Thyroid gland (tissue), 4 donors: ENCODE measurements around the gene DHX16. TPM values are rescaled to one million over a fixed set of nuclear protein-coding genes. Genes with fewer than 3 reads are reported as not detected.

Source experiments
- DNase-seq, 2 donors: peaks; one replicate each; pipeline ENCODE4 v3.0.0-alpha.2; 2019
- H3K27ac ChIP-seq, 3 donors: fragments of 200-600 bp; sonication (generic); 1 replicate in 2 of 3; 2 replicates in 1 of 3; pipeline ENCODE4 v1.5.1; 2016 to 2019; ENCODE audit warnings: mild to moderate bottlenecking in 1 of 3, moderate library complexity in 1 of 3
- H3K27me3 ChIP-seq: fragments of 200-600 bp; sonication (generic); one replicate; pipeline ENCODE4 v1.5.1; 2019
- H3K36me3 ChIP-seq, 2 donors: fragments of 200-600 bp; sonication (generic); one replicate each; pipeline ENCODE4 v1.5.1; 2016 to 2019
- H3K4me1 ChIP-seq, 2 donors: fragments of 200-600 bp; sonication (generic); one replicate each; pipeline ENCODE4 v1.5.1; 2017 to 2019
- H3K4me3 ChIP-seq, 3 donors: fragments of 200-600 bp; sonication (generic); replicated peaks in 1 of 3; 1 replicate in 2 of 3; 2 replicates in 1 of 3; pipeline ENCODE4 v1.5.1; 2016; ENCODE audit warnings: mild to moderate bottlenecking in 1 of 3
- H3K9me3 ChIP-seq: fragments of 200-600 bp; sonication (generic); one replicate; pipeline ENCODE4 v1.5.1; 2017
- CTCF ChIP-seq, 6 experiments: fragments of 200-600 bp in 3 of 6; fragments of 450-650 bp in 3 of 6; sonication (generic) in 3 of 6; IDR thresholded peaks; one replicate each; pipeline ENCODE4 v1.5.1; 2016 to 2019; ENCODE audit warnings: antibody characterized with exemption in 6 of 6, mild to moderate bottlenecking in 2 of 6, inconsistent platforms in 1 of 6, moderate library complexity in 1 of 6
- POLR2A ChIP-seq, 2 donors: fragments of 450-650 bp; IDR thresholded peaks; one replicate each; pipeline ENCODE4 v1.6.1; 2017; ENCODE audit warnings: antibody characterized with exemption in 2 of 2, mild to moderate bottlenecking in 2 of 2, moderate library complexity in 1 of 2
- WGBS, 2 donors: methylation state at CpG; one replicate each; pipeline ENCODE4 v1.1.5; 2017; 5-methylcytosine and 5-hydroxymethylcytosine counted together
- intact Hi-C: fragments of 100-400 bp; cut with DNase I; formaldehyde crosslinking; loops from one replicate; pipeline ENCODE4 v1.15.1; 2023
- total RNA-seq, 4 donors: library from RNA; depleted of rRNA; stranded (reverse); fragments of >200 nt; gene quantifications; one replicate each; pipeline ENCODE4 v1.2.3, GENCODE V29; 2016

Gene DHX16
- total RNA-seq, 4 donors from 2014 or later = 25.6 to 38.8 (median 28.2) TPM

GRCh38 chr6:30683183-30683979 lies 10.6 kb upstream of the DHX16 start:
- WGBS, 2 donors = 40 to 42% methylated on average over 7 of the region's 7 CpGs

GRCh38 chr6:30682143-30683117 lies 9.6 kb upstream of the DHX16 start:
- no peaks in the 10 kb centered on the region for H3K27me3 ChIP-seq
- H3K9me3 ChIP-seq = no peaks in the 10 kb centered on the region
- peak overlapping the region in 1 of 3 donors; percentile 81 for H3K4me3 ChIP-seq
- peaks cover 0 to 3% of the 10 kb centered on the region in 2 donors for H3K36me3 ChIP-seq
- intact Hi-C loops = no loop called here
- peaks cover 11 to 38% of the 10 kb centered on the region in 2 donors for H3K4me1 ChIP-seq
- WGBS, 2 donors = 52 to 55% methylated on average over 6 to 11 of the region's 11 CpGs
- no peak for TF ChIP-seq CTCF (IDR thresholded peaks at IDR 0.05)
- peak in 1 of 2 donors; percentile 4 for TF ChIP-seq POLR2A (IDR thresholded peaks at IDR 0.05)
- DNase-seq = peak; percentile 56 to 61
- H3K27ac ChIP-seq = peak overlapping the region; percentile 60 to 98 (median 93)

More at GRCh38 chr6:30683183-30683979, 10.6 kb upstream of the DHX16 start:
- Histone ChIP-seq H3K9me3 (no peaks in the 10 kb centered on the region), H3K4me1 (peaks cover 20 to 48% of the 10 kb centered on the region in 2 donors), H3K4me3 (peak overlapping the region in 2 of 3 donors; percentile 14 to 81), H3K27ac (peak overlapping the region; percentile 60 to 98 (median 93)), H3K27me3 (no peaks in the 10 kb centered on the region), H3K36me3 (no peaks in the 10 kb centered on the region)
- TF ChIP-seq POLR2A (IDR thresholded peaks at IDR 0.05) = no peak
- no peak for TF ChIP-seq CTCF (IDR thresholded peaks at IDR 0.05)
- DNase-seq = no peak
- intact Hi-C loops = no loop called here

GRCh38 chr6:30681766-30682142 lies 8.9 kb upstream of the DHX16 start:
- Histone ChIP-seq H3K36me3 (peaks cover 6 to 9% of the 10 kb centered on the region in 2 donors), H3K9me3 (no peaks in the 10 kb centered on the region), H3K4me3 (no peak overlapping the region), H3K27ac (peak overlapping the region in 2 of 3 donors; percentile 93 to 98), H3K27me3 (no peaks in the 10 kb centered on the region), H3K4me1 (peaks cover 10 to 38% of the 10 kb centered on the region in 2 donors)
- DNase-seq = no peak
- intact Hi-C loops = no loop called here
- WGBS, 2 donors = 61 to 75% methylated on average over 4 of the region's 4 CpGs
- no peak for TF ChIP-seq POLR2A (IDR thresholded peaks at IDR 0.05)
- no peak for TF ChIP-seq CTCF (IDR thresholded peaks at IDR 0.05)

- DNase-seq = no peak
- H3K4me1 ChIP-seq = peaks cover 10 to 34% of the 10 kb centered on the region in 2 donors
- H3K4me3 ChIP-seq = no peak overlapping the region
- no peaks in the 10 kb centered on the region for H3K9me3 ChIP-seq
- 70 to 86% methylated on average over 7 of the region's 7 CpGs for WGBS, 2 donors
- H3K36me3 ChIP-seq = peaks cover 16% of the 10 kb centered on the region in 2 donors
- no peaks in the 10 kb centered on the region for H3K27me3 ChIP-seq
- intact Hi-C loops = loop anchor here (2.0 to 10.0 kb wide), 3 partner anchors 43 to 205 kb away; partner anchors contain the start of genes DDR1 and HLA-E
- no peak for TF ChIP-seq CTCF (IDR thresholded peaks at IDR 0.05)
- TF ChIP-seq POLR2A (IDR thresholded peaks at IDR 0.05) = no peak
- H3K27ac ChIP-seq = peak overlapping the region in 1 of 3 donors; percentile 28
Measured at GRCh38 chr6:30679765-30680535, 7.1 kb upstream of the DHX16 start.
